Activated CD4-positive, alpha-beta memory T cell treated with anti-CD3 and anti-CD28 coated beads for 36 hours (primary cell): ENCODE measurements around the gene PSRC1. TPM values are rescaled to one million over a fixed set of nuclear protein-coding genes. Genes with fewer than 3 reads are reported as not detected.

ENCODE experiments used
- CTCF ChIA-PET: fragments of 350-600 bp; sonication (Branson Sonifier 250); formaldehyde crosslinking; loops from one replicate; lab custom pipeline; 2021; ENCODE audit warnings: antibody characterized with exemption, inconsistent platforms; lab: Charles Lee
- POLR2A ChIA-PET: fragments of 350-600 bp; sonication (Branson Sonifier 250); formaldehyde crosslinking; loops from one replicate; lab custom pipeline; 2021; ENCODE audit warnings: antibody characterized with exemption; lab: Charles Lee
- DNase-seq: peaks from one replicate; pipeline ENCODE4 v3.0.0-alpha.2; 2020
- H3K27ac Mint-ChIP-seq: one replicate; pipeline ENCODE4 v1.8.0; 2021; ENCODE audit warnings: mixed read lengths
- H3K27me3 Mint-ChIP-seq: one replicate; pipeline ENCODE4 v1.8.0; 2021; ENCODE audit warnings: mixed read lengths
- H3K36me3 Mint-ChIP-seq: one replicate; pipeline ENCODE4 v1.8.0; 2021; ENCODE audit warnings: mixed read lengths
- H3K4me1 Mint-ChIP-seq: one replicate; pipeline ENCODE4 v1.8.0; 2021; ENCODE audit warnings: low read depth, mixed read lengths
- H3K4me3 Mint-ChIP-seq: one replicate; pipeline ENCODE4 v1.8.0; 2021; ENCODE audit warnings: mild to moderate bottlenecking, mixed read lengths
- H3K9me3 Mint-ChIP-seq: one replicate; pipeline ENCODE4 v1.8.0; 2021; ENCODE audit warnings: mixed read lengths
- intact Hi-C: fragments of 100-400 bp; cut with micrococcal nuclease; formaldehyde crosslinking; loops from one replicate; pipeline ENCODE4 v1.15.1; 2023
- total RNA-seq, 2 experiments: library from RNA; stranded (reverse); gene quantifications; one replicate each; pipeline ENCODE4 v1.2.3, GENCODE V29; 2021

The PSRC1 gene
- total RNA-seq, 2 experiments from 2014 or later, result 14.9 to 16.3 TPM

GRCh38 chr1:109269212-109269980 lies 13.5 kb downstream of the PSRC1 start:
- Mint-ChIP-seq H3K4me3 (no peak overlapping the region), H3K4me1 (no peaks in the 10 kb centered on the region), H3K27me3 (no peaks in the 10 kb centered on the region), H3K9me3 (no peaks in the 10 kb centered on the region), H3K27ac (no peak overlapping the region), H3K36me3 (no peaks in the 10 kb centered on the region)
- DNase-seq, result no peak
- intact Hi-C loops, result no loop called here
- CTCF ChIA-PET, result interaction anchor here (0.9 kb wide), 1 partner anchor 129 kb away, joined by 3 read pairs; the partner anchor contains the start of gene SORT1
- POLR2A ChIA-PET, result no interaction called here

GRCh38 chr1:109268431-109269211 lies 14.3 kb downstream of the PSRC1 start:
- no peak overlapping the region for H3K27ac Mint-ChIP-seq
- H3K27me3 Mint-ChIP-seq, result no peaks in the 10 kb centered on the region
- no peak overlapping the region for H3K4me3 Mint-ChIP-seq
- no peaks in the 10 kb centered on the region for H3K36me3 Mint-ChIP-seq
- H3K4me1 Mint-ChIP-seq, result no peaks in the 10 kb centered on the region
- H3K9me3 Mint-ChIP-seq, result no peaks in the 10 kb centered on the region
- ChIA-PET POLR2A (no interaction called here), CTCF (interaction anchor here (0.6 to 6.5 kb wide), 6 partner anchors 11 to 264 kb away, joined by 3 to 72 read pairs (median 3); partner anchors contain the start of genes PSRC1 and SORT1)
- DNase-seq, result no peak
- intact Hi-C loops, result no loop called here

- Mint-ChIP-seq H3K9me3 (no peaks in the 10 kb centered on the region), H3K27me3 (no peaks in the 10 kb centered on the region), H3K36me3 (no peaks in the 10 kb centered on the region), H3K4me1 (peaks cover 1% of the 10 kb centered on the region), H3K27ac (no peak overlapping the region), H3K4me3 (no peak overlapping the region)
- DNase-seq, result no peak
- ChIA-PET POLR2A (no interaction called here), CTCF (interaction anchor here (0.8 to 6.5 kb wide), 4 partner anchors 12 to 264 kb away, joined by 3 to 72 read pairs (median 10); partner anchors contain the start of genes PSRC1 and SORT1)
- intact Hi-C loops, result no loop called here
Measured at GRCh38 chr1:109267743-109268300, 15.1 kb downstream of the PSRC1 start.

GRCh38 chr1:109266965-109267364 lies 16.0 kb downstream of the PSRC1 start:
- no peaks in the 10 kb centered on the region for H3K9me3 Mint-ChIP-seq
- peaks cover 1% of the 10 kb centered on the region for H3K4me1 Mint-ChIP-seq
- H3K27ac Mint-ChIP-seq, result no peak overlapping the region
- ChIA-PET CTCF (interaction anchor here (0.7 to 6.5 kb wide), 4 partner anchors 12 to 265 kb away, joined by 3 to 72 read pairs (median 10); partner anchors contain the start of gene SORT1), POLR2A (no interaction called here)
- H3K4me3 Mint-ChIP-seq, result no peak overlapping the region
- no peak for DNase-seq
- intact Hi-C loops, result no loop called here
- no peaks in the 10 kb centered on the region for H3K27me3 Mint-ChIP-seq
- H3K36me3 Mint-ChIP-seq, result no peaks in the 10 kb centered on the region

GRCh38 chr1:109265741-109266330 lies 17.1 kb downstream of the PSRC1 start:
- DNase-seq, result no peak
- Mint-ChIP-seq H3K4me1 (peaks cover 1% of the 10 kb centered on the region), H3K27me3 (no peaks in the 10 kb centered on the region), H3K27ac (no peak overlapping the region), H3K4me3 (no peak overlapping the region), H3K36me3 (no peaks in the 10 kb centered on the region), H3K9me3 (no peaks in the 10 kb centered on the region)
- intact Hi-C loops, result no loop called here
- ChIA-PET CTCF (interaction anchor here (1.7 to 6.5 kb wide), 6 partner anchors 11 to 266 kb away, joined by 4 to 72 read pairs (median 14); partner anchors contain the start of gene SORT1), POLR2A (no interaction called here)

- no peaks in the 10 kb centered on the region for H3K9me3 Mint-ChIP-seq
- intact Hi-C loops, result no loop called here
- CTCF ChIA-PET, result interaction anchor here (1.3 to 6.5 kb wide), 6 partner anchors 11 to 267 kb away, joined by 3 to 72 read pairs (median 10); partner anchors contain the start of genes ATXN7L2 and SORT1
- no peak overlapping the region for H3K4me3 Mint-ChIP-seq
- peaks cover 1% of the 10 kb centered on the region for H3K4me1 Mint-ChIP-seq
- no peaks in the 10 kb centered on the region for H3K27me3 Mint-ChIP-seq
- no peak overlapping the region for H3K27ac Mint-ChIP-seq
- POLR2A ChIA-PET, result no interaction called here
- no peak for DNase-seq
- no peaks in the 10 kb centered on the region for H3K36me3 Mint-ChIP-seq
Measured at GRCh38 chr1:109265016-109265415, 17.9 kb downstream of the PSRC1 start.

GRCh38 chr1:109264379-109264755 lies 18.6 kb downstream of the PSRC1 start:
- Mint-ChIP-seq H3K36me3 (no peaks in the 10 kb centered on the region), H3K27me3 (no peaks in the 10 kb centered on the region), H3K4me1 (peaks cover 1% of the 10 kb centered on the region), H3K4me3 (no peak overlapping the region), H3K27ac (no peak overlapping the region), H3K9me3 (no peaks in the 10 kb centered on the region)
- CTCF ChIA-PET, result interaction anchor here (0.6 to 6.5 kb wide), 14 partner anchors 10 to 338 kb away, joined by 3 to 72 read pairs (median 4); partner anchors contain the start of genes ATXN7L2, PSRC1 and SORT1
- intact Hi-C loops, result no loop called here
- no peak for DNase-seq
- POLR2A ChIA-PET, result no interaction called here

- peak; percentile 86 for DNase-seq
- Mint-ChIP-seq H3K36me3 (no peaks in the 10 kb centered on the region), H3K27me3 (no peaks in the 10 kb centered on the region), H3K4me1 (peaks cover 1% of the 10 kb centered on the region), H3K4me3 (no peak overlapping the region), H3K27ac (no peak overlapping the region), H3K9me3 (no peaks in the 10 kb centered on the region)
- ChIA-PET POLR2A (no interaction called here), CTCF (interaction anchor here (0.6 to 6.5 kb wide), 14 partner anchors 9 to 339 kb away, joined by 3 to 72 read pairs (median 4); partner anchors contain the start of genes ATXN7L2, PSRC1 and SORT1)
- intact Hi-C loops, result loop anchor here (1.0 kb wide), 2 partner anchors 136 to 269 kb away; no protein-coding TSS in a partner anchor
Measured at GRCh38 chr1:109263597-109264378, 19.2 kb downstream of the PSRC1 start.

GRCh38 chr1:109263234-109263596 lies 19.7 kb downstream of the PSRC1 start:
- Mint-ChIP-seq H3K36me3 (no peaks in the 10 kb centered on the region), H3K4me1 (peaks cover 1% of the 10 kb centered on the region), H3K9me3 (no peaks in the 10 kb centered on the region), H3K27me3 (no peaks in the 10 kb centered on the region), H3K4me3 (no peak overlapping the region), H3K27ac (no peak overlapping the region)
- no peak for DNase-seq
- CTCF ChIA-PET, result interaction anchor here (0.7 to 6.5 kb wide), 7 partner anchors 20 to 339 kb away, joined by 3 to 72 read pairs (median 4); partner anchors contain the start of genes PSRC1 and SORT1
- POLR2A ChIA-PET, result no interaction called here
- intact Hi-C loops, result loop anchor here (1.0 kb wide), 2 partner anchors 136 to 269 kb away; no protein-coding TSS in a partner anchor

GRCh38 chr1:109262231-109263055 lies 20.5 kb downstream of the PSRC1 start:
- ChIA-PET CTCF (interaction anchor here (0.7 to 6.5 kb wide), 3 partner anchors 61 to 270 kb away, joined by 3 to 72 read pairs (median 24); partner anchors contain the start of gene SORT1), POLR2A (no interaction called here)
- no peaks in the 10 kb centered on the region for H3K36me3 Mint-ChIP-seq
- no peak overlapping the region for H3K27ac Mint-ChIP-seq
- H3K4me1 Mint-ChIP-seq, result peaks cover 1% of the 10 kb centered on the region
- no peaks in the 10 kb centered on the region for H3K9me3 Mint-ChIP-seq
- intact Hi-C loops, result loop anchor here (1.0 kb wide), 2 partner anchors 137 to 270 kb away; no protein-coding TSS in a partner anchor
- H3K4me3 Mint-ChIP-seq, result no peak overlapping the region
- no peak for DNase-seq
- no peaks in the 10 kb centered on the region for H3K27me3 Mint-ChIP-seq
